Activated effector memory CD4-positive, alpha-beta T cell treated with anti-CD3 and anti-CD28 coated beads, Interleukin-2, amount 50 U/mL, for 16 hours (primary cell): ENCODE measurements around the gene COL10A1.

Source experiments
- DNase-seq: peaks from one replicate; pipeline ENCODE4 v3.0.0-alpha.2; 2020

The COL10A1 gene

DNA sequence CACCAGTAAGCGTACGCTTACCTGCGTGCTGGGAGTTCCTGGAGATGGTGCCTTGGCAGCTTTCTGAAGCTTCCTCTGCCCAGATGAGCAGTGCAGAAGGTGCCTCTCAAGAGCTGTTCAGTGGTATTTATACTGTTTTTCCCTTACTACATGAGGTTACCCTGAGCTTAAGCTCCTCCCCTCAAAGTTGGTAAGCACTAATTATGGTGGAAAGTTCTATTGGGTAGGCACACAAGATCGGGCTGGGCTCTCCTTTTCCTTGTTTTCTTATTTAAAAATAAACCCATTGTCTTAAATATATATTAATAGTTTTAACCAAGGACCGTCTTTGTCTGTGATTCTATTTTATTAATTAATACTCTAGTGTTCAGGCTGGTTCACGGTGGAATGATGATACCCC is at the start of gene COL10A1:
Gene COL10A1, minus strand, starts transcription at position 101 of the 400 bp plus-strand sequence. CDS start 640 bp downstream, outside the sequence.
- no peak for DNase-seq

DNA sequence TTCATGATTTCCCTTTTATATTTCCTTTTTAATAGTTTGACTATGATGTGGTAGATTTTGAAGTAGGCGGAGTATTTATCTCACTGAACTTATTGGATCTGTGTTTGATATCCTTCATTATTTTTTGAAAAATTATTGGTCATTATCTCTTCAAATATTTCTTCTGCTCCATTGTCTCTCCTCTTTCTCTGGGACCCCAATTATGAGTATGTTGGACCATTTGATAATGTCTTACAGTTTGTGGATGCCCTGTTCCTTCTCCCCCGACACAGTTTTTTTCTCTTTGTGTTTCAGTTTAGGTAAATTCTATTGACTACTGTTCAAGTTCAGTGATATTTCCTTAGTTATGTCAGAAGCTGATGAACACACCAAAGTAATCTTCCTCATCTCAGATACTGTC is 49.4 kb upstream of the COL10A1 start:
- DNase-seq, result no peak

DNA sequence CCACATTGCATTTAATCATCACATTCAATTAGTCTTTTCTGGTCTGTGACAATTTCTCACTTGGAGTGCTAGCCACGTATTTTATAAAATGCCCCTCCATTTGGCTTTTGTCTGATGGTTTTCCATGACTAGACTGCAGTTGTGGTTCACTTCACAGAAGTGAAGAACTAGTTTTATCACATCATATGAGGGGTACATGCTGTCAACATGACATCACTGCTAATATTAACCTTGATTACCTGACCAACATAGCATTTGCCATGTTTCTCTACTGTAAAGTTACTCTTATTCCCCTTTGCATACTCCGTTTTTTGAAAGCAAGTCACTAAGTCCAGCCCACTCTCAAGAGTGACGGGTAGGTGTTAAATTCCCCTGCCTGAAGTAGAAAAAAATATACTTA is 48.0 kb upstream of the COL10A1 start:
- DNase-seq, result no peak

GRCh38 chr6:116170358-116171057 is 44.6 kb upstream of the COL10A1 start:
- DNase-seq, result no peak

GRCh38 chr6:116169880-116170279 is 43.9 kb upstream of the COL10A1 start:
- DNase-seq, result no peak

DNA sequence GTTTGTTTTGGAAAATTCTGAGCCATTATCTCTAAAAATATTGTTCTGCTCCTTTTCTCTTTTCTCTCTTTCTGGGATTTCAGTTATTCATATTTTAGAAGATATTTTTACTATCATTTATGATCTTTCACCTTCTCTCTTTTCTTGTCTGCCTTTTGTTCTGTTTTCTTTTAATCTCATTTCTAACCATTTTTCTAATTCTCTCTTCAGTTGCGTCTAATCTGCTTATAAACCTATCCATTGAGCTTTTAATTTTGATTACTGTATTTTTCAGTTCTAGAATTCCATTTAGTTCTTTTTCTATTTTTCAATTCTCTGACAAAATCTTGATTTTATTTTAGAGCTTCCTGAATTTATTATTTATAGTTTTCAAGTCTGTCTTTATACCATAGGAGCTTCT is 42.2 kb upstream of the COL10A1 start:
- DNase-seq, result no peak

DNA sequence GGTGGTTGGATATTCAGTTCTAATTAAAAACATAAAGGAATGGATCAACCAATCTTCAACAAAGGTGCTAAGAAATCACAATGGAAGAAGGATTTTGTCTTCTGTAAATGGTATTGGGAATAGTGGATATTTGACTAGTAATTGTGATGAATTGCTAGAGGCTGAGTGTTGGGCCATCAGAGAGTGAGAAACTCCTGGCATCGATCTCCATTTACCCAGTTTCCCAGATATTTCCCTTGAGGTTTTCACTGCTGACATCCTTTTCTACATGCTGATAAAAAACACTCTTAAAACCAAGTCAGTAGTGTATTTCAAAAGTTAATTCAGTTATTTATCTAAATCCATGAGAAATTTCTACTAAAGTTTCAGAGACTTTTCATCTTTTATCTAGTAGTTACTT is 40.4 kb upstream of the COL10A1 start:
- no peak for DNase-seq

GRCh38 chr6:116165596-116165995 is 39.7 kb upstream of the COL10A1 start:
- DNase-seq, result no peak

DNA sequence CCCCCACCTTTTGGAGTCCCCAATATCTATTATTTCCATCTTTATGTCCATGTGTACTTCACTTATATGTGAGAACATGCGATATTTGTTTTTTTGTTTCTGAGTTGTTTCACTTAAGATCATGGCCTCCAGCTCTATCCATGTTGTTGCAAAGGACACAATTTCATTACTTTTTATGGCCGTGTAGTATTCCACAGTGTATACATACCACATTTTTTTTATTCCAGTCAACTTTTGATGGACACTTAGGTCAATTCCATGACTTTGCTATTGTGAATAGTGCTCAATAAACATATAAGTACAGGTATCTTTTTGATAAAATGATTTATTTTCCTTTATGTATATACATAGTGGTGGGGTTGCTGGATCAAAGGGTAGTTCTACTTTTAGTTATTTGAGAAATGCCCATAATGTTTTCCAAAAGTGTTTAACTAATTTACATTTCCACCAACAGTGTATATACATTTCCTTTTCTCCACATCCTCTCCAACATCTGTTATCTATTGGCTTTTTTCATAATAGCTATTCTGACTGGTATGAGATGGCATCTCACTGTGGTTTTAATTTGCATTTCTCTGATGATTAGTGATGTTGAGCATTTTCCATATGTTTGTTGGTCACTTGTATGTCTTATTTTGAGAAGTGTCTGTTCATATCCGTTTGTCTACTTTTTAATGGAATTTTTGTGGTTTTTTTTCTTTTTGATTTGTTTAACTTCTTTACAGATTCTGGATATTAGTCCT is 34.0 kb upstream of the COL10A1 start:
- DNase-seq, result no peak

- DNase-seq, result no peak
These were observed 32.7 kb upstream of the COL10A1 start for GRCh38 chr6:116158641-116159040.

GRCh38 chr6:116157391-116157790 is 31.5 kb upstream of the COL10A1 start:
- no peak for DNase-seq

- DNase-seq, result no peak
These were observed 30.7 kb upstream of the COL10A1 start for GRCh38 chr6:116156405-116157326.

DNA sequence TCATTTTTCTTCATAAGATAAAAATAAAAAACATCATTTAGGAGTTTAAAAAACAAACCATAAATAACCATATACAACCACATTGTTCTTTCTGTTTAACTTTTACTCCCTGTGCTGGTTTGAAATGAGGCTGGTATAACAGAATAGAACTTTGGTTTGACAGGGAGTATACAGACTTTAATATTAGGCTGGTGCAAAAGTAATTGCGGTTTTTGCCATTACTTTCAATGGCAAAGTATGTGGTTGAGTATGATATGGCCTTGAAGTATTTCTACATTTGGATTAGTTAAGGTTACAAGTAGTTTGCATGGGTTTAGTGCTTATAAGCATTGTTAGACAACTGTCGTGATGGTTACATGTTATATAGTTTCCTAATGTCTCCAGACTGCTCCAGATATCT is 29.0 kb upstream of the COL10A1 start:
- DNase-seq, result no peak

DNA sequence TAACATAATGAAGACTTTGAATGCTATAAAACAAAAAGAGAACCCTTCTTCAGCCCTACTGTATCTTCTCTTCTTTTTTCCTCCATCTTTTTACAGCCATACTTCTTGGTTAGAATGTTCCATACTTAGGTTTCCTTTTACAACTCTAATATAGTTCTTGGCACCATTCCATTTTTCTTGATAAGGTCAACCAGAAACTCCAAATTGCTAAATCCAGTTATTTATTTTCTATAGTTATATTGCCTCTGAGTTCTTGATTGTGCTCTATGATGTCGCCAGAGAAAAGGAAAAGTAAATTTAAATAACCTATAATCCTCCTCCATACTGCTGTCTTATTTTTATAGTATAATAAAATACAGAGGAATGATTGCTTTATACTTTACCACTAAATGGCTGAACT is 26.7 kb upstream of the COL10A1 start:
- no peak for DNase-seq

DNA sequence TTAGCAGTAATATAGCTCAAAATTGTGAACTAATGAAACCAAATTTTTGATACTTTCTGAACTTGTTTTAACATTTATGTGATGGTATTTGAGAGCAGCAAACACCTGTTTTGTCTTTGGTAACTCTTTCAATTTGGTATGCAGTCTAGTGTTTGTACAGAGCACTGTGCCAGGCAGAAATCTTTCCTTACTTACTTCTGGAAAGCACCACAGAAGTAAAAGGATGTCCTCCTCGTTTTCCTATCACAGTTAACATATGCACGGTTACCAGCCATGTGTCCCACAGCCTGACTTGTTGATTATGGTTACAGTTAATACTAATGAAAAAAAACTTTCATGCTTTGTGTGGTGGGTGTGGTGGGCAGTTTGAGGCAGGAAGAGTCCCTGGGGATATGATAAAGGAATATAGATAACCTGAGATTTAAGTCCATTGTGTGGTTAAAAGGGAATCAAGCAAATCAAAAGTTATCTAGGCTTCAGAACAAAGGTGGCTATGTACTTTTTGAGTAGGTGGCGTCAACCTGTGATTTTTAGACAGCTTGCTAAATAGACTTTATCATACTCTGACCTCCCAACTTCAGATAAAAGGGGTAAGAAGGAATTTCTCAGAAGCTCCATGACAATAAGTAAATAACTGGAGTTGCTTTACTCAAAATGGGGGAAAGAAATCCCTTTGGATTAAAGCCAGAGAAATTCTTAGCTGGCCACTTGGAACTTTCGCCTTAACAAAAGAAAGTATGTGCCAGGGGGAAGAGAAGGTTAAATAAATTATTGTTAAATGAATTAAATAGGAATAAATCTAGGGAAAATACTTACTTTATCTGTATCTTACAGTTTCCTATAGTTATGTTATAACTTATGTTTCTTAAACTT is 20.1 kb upstream of the COL10A1 start:
- DNase-seq, result no peak

DNA sequence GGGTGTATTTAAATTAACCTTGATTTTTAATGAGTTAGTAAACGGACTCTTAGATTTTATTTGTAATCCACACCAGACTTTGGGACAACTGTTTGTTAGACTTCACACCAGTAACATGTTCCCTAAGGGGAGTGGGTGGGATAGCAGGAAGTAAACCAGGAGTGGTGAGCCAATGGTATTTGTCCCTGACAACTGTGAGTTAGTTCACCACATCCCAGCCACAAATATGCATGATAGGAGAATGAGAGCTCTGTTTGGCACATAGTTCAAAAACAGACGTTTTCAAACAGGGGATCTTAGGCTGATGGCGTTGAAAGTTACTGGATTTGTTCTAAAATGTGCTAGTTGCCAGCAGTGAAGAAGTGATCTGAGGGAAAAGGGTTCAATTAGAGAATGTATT is 18.7 kb upstream of the COL10A1 start:
- no peak for DNase-seq

GRCh38 chr6:116139917-116140316 is 14.0 kb upstream of the COL10A1 start:
- no peak for DNase-seq

- no peak for DNase-seq
These were observed 11.0 kb upstream of the COL10A1 start for GRCh38 chr6:116136933-116137340.

DNA sequence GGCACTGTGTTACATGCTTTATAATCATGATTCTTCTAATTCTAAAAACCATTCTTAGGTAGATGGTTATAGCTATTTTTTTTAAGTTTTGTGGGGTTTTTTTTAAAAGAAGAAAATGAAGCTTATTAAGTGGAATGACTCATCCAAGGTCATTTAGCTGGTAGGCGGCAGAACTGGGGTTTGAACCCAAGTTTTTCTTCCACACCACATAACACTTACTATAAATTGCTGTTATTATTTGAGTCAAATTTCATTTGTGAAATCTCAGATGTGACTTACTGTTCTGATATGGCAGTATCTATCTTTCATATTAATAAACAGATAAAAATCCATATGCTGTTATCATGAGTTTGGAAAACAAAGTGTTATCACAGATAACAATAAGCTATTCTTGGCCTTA is 10.4 kb upstream of the COL10A1 start:
- no peak for DNase-seq

DNA sequence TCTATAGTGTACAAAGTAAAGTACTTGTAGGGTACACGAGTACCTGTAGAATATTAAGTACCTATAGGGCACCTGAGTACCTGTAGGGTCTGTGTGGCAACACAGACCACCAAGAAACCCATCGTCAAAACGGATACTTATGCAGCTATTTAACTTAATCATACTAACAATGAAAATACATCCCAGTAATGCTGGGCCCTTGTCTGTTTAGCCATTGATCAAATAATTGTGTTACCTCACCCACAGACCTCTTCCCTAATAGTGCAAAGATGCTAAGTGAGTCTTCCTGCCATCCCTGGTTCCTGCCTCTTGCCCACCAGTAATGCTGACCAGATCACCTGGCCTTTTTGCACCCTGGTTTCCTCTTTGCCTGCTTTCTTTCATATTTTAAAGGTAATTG is 7.5 kb upstream of the COL10A1 start:
- DNase-seq, result no peak

- DNase-seq, result no peak
These were observed 2.0 kb upstream of the COL10A1 start for GRCh38 chr6:116127771-116128493.

- no peak for DNase-seq
These were observed 5.5 kb downstream of the COL10A1 start for GRCh38 chr6:116120430-116120829.
